Activated CD8-positive, alpha-beta memory T cell treated with anti-CD3 and anti-CD28 coated beads, Interleukin-2, amount 50 U/mL, for 24 hours (primary cell): ENCODE results near the gene PUSL1.

Experiments
- DNase-seq: peaks from one replicate; pipeline ENCODE4 v3.0.0-alpha.2; 2020; ENCODE audit errors: extremely low read depth

The PUSL1 gene

GRCh38 chr1:1338278-1338677 lies 29.9 kb downstream of the PUSL1 start:
- no peak for DNase-seq

DNA sequence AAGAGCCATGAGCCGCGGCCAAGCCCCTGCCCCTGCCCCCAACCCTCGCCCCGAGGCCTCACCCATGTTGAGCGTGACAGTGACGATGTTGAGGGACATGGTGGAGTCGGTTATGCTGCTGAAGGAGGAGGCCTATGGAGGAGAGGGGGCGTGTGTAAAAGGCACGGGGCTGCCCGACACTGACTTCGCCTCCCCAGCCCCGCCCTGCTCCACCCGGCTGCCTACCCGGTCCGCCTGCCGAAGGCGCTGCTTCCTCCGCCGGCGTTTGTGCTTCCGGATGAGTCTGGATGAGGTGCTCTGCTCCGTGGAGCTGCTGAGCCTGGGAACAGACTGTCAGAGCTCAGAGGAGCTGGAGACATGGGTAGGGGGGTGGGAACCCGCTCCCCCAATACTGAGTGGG lies 31.8 kb downstream of the PUSL1 start:
- no peak for DNase-seq

DNA sequence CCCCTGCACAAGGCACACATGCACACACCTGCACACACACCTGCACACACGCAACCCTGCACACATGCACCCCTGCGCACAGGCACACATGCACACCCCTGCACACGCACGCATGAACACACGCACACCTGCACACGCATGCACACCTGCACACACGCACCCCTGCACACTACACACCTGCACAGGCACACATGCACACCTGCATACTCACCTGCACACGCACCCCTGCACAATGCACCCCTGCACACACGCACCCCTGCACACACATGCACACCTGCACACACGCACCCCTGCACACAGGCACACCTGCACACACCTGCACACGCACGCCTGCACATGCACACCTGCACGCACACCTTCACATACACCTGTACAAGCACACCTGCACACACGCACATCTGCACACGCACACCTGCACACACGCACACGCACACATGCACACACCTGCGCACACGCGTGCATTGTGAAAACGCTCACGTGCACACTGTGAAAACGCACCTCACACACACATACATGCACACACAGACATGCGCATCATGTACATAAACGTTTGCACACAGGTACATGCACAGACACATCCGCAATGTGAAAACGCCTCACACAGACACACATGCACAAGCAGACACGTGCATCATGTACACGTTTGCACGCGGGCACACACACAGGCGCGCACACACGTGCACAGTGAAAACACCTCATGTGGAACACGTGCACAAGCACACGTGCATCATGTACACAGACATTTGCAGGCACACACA lies 32.6 kb downstream of the PUSL1 start:
- DNase-seq = no peak

GRCh38 chr1:1341549-1342021 lies 33.2 kb downstream of the PUSL1 start:
- no peak for DNase-seq

DNA sequence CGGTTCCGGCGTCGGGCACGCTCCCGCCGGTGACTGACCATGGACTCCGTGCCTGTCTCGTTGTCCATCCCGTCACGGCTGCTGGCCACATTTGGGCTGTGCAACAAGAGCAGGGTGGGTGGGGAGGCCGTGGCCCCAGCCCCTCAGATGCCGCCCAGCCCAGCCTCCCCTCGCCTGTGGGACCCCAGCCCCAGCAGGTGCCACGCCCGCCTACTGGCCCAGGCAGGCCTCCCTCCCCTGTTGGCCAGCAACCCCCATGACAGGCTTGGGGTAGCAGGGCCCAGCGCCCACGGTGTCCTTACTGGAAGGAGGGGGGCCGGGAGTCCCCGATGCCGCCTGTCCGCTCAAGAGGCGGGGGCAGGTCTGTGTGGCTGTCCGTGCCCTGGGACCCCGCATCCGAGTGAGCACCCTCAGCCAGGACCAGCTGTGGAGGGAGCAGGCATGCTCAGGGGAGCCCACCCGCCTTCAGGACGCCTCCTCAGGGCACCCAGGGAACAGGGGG lies 33.7 kb downstream of the PUSL1 start:
- DNase-seq = no peak

DNA sequence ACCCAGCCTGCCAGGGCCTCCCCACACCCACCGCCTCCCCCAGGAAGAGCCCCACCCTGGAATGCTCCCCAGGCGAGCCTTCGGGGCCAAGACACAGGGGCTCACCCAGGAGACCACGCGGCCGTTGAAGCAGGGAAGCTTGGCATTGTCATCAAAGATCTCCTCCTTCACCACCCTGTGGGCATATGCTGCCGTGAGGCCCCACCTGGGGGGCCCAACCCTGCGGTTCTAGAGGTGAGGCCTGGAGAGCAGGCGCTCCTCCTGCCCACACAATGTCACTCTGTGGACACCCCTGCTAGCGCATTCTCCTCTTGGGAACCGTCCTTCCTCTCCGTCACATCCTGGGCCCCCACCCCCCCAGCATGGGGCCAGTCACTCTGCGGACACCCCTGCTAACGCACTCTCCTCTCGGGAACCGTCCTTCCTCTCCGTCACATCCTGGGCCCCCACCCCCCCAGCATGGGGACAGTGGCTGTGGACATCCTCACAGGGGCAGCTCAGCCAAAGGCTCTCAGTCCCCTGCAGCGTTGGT lies 34.3 kb downstream of the PUSL1 start:
- no peak for DNase-seq

- no peak for DNase-seq
Observed at GRCh38 chr1:1343811-1344421, 35.5 kb downstream of the PUSL1 start.

DNA sequence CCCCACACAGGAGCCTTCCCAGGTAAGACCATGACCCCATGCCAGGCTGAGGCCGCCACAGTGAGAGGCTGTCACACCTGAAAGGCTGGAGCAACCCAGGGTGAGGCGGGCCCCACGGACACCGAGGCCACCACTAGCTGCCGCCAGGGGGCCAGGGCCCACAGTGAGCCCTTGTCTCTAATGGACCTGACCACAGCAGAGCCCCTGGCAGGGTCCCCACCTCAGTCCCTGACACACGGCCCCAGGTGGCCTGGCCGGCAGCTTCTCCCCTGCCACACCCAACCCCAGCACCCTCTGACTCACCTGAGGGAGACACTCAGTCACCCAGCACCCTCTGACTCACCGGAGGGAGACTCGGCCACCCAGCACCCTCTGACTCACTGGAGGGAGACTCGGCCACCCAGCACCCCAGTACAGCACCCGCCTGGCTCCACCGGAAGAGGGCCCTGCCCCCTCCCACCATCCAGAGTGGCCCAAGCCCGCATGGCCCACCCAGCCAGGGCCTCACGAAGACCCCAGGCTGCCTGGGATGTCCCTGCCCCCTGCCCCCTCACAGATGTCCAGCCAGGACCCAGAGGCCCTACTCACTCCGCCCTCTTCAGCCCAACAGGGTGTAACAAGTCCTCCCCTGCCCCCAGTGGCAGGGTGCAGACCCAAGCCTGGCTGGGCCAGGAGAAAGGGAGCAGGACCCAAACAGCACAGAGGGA lies 36.4 kb downstream of the PUSL1 start:
- peak; percentile 21 for DNase-seq

GRCh38 chr1:1345384-1345783 lies 37.0 kb downstream of the PUSL1 start:
- no peak for DNase-seq

GRCh38 chr1:1345860-1346500 lies 37.6 kb downstream of the PUSL1 start:
- no peak for DNase-seq

DNA sequence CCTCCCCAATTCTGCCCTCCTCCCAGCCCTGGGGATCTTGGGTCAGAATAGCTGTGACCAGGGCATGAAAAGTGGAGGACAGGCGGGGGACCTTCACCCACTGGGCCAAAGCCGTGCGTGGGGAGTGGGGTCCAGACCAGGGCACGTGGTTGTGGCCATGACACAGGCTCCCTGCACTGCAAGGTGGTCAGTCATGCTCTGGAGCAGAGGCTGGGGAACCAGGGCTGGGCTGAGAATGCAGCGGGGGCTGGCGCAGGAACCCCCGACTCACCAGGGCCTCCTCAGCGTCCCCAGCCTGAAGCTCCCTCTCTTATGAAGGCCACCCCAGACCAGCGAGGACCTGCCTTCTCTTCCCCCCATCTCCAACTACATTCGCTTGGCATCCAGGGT lies 38.1 kb downstream of the PUSL1 start:
- DNase-seq = no peak

DNA sequence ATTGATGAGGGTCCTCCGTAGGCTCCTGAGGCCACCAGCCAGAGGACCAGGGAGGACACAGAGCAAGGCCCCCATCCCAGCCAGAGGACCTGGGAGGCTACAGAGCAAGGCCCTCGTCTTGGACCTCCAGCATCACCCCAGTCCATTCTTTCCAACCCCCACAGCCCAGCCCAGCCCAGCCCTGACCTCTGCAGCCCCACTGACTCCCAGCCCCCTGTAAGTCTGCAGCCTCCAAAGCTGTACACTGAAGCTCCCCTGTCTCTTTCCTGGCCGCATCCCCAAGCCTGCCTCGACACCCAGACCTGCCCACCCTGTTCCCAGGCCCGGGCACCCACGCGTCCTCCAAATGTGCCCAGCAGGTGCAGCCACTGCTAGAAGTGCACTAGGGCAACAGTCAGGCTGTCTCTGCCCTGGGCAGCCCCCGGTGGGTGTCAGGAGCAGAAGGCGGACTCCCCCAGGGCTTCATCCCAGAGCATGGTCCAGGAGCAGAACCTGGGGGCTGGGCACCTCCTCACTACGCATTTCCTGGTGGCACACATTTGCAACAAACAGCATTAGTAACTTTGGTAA lies 38.7 kb downstream of the PUSL1 start:
- no peak for DNase-seq

DNA sequence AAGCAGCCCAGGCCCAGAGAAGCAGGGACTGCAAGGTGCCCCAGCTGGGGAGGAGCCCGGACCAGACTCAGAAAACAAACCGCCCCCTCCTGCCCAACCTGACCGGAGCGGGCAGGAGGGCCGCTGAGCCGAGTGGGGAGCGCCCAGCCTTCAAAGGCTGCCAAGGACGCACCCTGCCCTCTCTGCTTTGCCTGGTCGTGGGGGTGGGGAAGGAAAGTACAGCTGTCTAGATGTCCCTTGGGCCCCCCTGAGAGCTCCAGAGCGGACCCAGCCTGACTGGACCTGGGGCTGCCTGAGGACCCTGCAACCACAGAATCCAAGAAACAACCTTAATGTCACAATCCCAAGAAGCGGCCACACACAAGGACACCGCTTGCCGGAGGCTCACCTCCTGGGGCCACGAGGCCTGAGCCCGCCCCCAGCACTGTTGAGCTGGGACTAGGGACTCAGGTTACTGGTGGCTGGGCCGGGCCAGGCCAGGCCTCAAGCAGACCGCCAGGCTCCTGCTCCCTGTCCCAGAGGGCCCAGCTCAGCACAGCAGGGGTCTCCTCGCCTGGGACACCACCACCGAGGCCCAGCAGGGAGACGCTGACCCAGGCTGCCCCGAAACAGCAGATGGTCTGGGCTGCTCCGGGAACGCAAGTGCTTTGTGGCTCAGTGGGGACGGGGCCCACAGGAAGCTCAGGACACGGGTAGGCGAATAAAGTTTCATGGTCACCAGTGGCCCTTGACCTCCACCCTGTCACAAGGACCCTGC lies 39.4 kb downstream of the PUSL1 start:
- DNase-seq = no peak

DNA sequence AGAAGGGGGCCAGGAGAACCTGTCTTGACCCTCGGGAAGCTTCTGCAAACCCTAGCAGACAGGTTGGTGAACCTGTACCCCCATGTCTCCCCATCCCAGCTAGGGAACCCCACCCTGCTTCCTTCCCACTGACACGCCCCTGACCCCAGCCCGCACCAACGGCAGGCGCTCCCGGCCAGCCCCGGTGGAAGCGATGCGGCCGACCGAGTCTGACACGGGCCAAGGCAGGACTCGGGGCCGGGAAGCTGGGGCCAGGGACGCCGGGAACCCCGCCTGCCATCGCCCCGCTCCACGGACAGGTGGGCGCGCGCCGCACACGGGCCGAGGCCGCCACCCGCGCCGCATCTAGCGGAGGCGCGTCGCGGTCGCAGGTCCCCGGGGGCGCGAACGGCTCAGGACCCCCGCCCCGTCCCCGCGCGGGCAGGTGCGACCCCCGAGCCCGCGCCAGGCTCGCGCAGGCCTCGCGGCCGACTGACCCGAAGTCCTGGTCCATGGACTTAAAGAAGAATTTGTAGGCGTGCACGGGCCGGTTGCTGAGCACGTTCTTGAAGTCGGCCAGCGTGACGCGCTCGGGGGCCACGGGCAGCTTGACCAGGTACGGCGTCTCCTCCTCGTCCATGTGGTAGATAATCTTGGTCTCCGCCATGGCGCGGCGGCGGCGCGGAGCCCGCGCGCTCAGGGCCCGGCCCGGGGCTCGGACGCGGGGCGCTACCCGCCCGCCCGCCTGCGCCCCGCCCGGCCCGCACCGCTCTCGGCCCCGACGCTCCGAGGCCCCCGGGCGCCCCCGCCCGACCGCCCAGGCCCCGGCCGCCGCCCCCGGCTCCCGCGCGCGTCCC lies 40.2 kb downstream of the PUSL1 start:
- no peak for DNase-seq

- DNase-seq = no peak
Observed at GRCh38 chr1:1349256-1350012, 41.0 kb downstream of the PUSL1 start, which contains the start of gene DVL1. DVL1 (minus strand) TSS chr1:1349418; CDS start chr1:1349065, 353 bp downstream.

GRCh38 chr1:1351511-1352427 lies 43.4 kb downstream of the PUSL1 start:
- DNase-seq = no peak

DNA sequence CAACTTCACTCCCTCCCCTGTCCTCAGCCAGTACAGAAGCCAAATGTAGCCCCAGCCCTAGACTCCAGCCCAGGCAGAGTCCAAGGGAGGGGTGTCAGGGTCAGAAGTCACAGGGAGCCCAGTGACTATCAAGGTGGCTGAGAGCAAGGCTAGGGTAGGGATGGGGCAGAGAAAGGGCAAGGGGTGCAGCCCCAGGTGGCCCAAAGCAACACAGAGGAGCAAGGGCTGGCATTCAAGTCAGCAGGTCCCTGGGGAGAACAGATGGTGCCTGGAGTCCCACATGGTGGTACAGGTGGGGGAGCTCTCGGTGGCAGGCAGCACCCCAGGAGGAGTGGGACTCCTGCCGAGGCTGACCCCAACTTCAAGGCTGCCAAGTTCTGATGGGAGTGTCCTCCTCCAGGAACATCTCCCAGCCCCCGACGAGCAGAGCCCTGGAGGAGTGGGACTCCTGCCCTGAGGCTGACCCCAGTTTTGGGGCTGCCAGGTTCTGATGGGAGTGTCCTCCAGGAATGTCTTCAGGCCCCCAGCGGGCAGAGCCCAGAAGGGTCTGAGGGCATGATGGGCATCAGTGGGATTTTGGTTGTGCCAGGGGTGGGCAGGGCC lies 44.5 kb downstream of the PUSL1 start:
- no peak for DNase-seq
